Breast epithelium (tissue), 3 donors: ENCODE measurements around the gene FABP7.

Experiments
- POLR2A ChIP-seq: fragments of 450-650 bp; IDR thresholded peaks from one replicate; pipeline ENCODE4 v1.6.1; 2016; ENCODE audit warnings: antibody characterized with exemption, mild to moderate bottlenecking, moderate library complexity
- POLR2AphosphoS5 ChIP-seq, 3 donors: sonication (generic); formaldehyde crosslinking; IDR thresholded peaks; one replicate each; pipeline ENCODE4 v1.6.1; 2017; ENCODE audit warnings: antibody characterized with exemption in 3 of 3
- TF ChIP-seq, protein P1 (sequence below), 3 donors: fragments of 450-650 bp; IDR thresholded peaks; one replicate each; pipeline ENCODE4 v1.5.1; 2016 to 2017; ENCODE audit warnings: antibody characterized with exemption in 3 of 3, mild to moderate bottlenecking in 3 of 3, moderate library complexity in 3 of 3

DNA sequence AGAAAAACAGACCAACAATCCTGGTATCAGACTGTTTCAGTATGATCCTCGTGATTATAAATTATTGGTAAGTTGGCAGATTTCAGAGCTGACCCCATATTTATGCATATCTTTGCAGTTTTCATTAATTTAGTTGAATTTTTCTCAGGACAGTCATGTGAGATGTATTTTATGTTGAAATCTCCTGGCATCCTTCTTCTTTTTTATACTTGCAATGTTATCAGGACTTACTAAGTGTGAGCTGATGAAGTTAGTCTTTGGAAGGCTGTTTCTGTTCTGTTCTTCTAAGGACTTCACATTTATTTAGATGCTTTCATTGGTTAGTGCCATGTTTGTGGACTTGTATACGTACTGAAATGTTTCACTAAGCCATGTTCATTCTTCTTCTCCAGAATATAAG, 26.8 kb downstream of the FABP7 start:
- TF ChIP-seq, protein P1, sequence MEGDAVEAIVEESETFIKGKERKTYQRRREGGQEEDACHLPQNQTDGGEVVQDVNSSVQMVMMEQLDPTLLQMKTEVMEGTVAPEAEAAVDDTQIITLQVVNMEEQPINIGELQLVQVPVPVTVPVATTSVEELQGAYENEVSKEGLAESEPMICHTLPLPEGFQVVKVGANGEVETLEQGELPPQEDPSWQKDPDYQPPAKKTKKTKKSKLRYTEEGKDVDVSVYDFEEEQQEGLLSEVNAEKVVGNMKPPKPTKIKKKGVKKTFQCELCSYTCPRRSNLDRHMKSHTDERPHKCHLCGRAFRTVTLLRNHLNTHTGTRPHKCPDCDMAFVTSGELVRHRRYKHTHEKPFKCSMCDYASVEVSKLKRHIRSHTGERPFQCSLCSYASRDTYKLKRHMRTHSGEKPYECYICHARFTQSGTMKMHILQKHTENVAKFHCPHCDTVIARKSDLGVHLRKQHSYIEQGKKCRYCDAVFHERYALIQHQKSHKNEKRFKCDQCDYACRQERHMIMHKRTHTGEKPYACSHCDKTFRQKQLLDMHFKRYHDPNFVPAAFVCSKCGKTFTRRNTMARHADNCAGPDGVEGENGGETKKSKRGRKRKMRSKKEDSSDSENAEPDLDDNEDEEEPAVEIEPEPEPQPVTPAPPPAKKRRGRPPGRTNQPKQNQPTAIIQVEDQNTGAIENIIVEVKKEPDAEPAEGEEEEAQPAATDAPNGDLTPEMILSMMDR (IDR thresholded peaks at IDR 0.05), result no peak
- TF ChIP-seq POLR2A (no peak), POLR2AphosphoS5 (IDR thresholded peaks at IDR 0.05) (no peak)
